HCT116 (cell line): ENCODE measurements around the gene MYO16. TPM values are rescaled to one million over a fixed set of nuclear protein-coding genes. Genes with fewer than 3 reads are reported as not detected.

Source experiments
- ATAC-seq: fragments of 200-7000 bp; cut with Tn5 transposase; 2 replicates; pipeline ENCODE4 v1.9.1; 2020; ENCODE audit warnings: mild to moderate bottlenecking, moderate library complexity
- BruUV-seq: library from RNA; stranded (reverse); fragments of 400-500 nt; replicated peaks from 2 replicates; lab custom pipeline; 2021; lab: Mats Ljungman, UMichigan
- CTCF ChIA-PET: fragments of 300-600 bp; sonication (Branson Sonifier 250); formaldehyde crosslinking; loops from one replicate; lab custom pipeline; 2021; ENCODE audit warnings: antibody characterized with exemption; lab: Charles Lee
- POLR2A ChIA-PET: fragments of 300-600, 350-600 bp; sonication (Branson Sonifier 250); formaldehyde crosslinking; loops from one replicate; lab custom pipeline; 2021; ENCODE audit warnings: antibody characterized with exemption; lab: Charles Lee
- RAD21 ChIA-PET, 2 experiments: fragments of 300-600 bp; sonication (Branson Sonifier 250); formaldehyde crosslinking; loops; one replicate each; lab custom pipeline; 2023; ENCODE audit warnings: low total read pairs in 2 of 2; ENCODE audit not compliant: uncharacterized antibody in 2 of 2, unreplicated experiment in 2 of 2, low non-redundant PET in 1 of 2; lab: Charles Lee
- DNase-seq: peaks from one replicate; pipeline ENCODE4 v3.0.0-alpha.2; 2010; ENCODE audit warnings: low read depth, low spot score
- H2AFZ ChIP-seq: fragments of 200-600 bp; shearing (Covaris generic), sonication (generic); 2 replicates; pipeline ENCODE4 v1.6.1; 2017; ENCODE audit warnings: low read depth, mixed run types, mixed read lengths, antibody characterized with exemption, low read length; ENCODE audit not compliant: poor library complexity, severe bottlenecking
- H3K27ac ChIP-seq: 2 replicates; pipeline ENCODE4 v1.5.1; 2012; ENCODE audit warnings: low read depth, low read length
- H3K27me3 ChIP-seq: fragments of 200-600 bp; sonication (generic); 2 replicates; pipeline ENCODE4 v1.6.1; 2016; ENCODE audit warnings: mixed run types, low read length, mixed read lengths; ENCODE audit not compliant: insufficient read depth
- H3K36me3 ChIP-seq, 2 experiments: fragments of 200-500 bp in 1 of 2; fragments of 200-600 bp in 1 of 2; sonication (Bioruptor generic) in 1 of 2; sonication (generic) in 1 of 2; 2 replicates each; pipeline versions ENCODE4 v1.5.1 to v1.6.1; 2014 to 2016; ENCODE audit warnings: low read length in 2 of 2, inconsistent platforms in 1 of 2, mixed read lengths in 1 of 2, mixed run types in 1 of 2; ENCODE audit not compliant: insufficient read depth in 2 of 2, control insufficient read depth in 1 of 2
- H3K4me1 ChIP-seq, 2 experiments: fragments of 200-600 bp in 1 of 2; sonication (generic) in 1 of 2; 2 replicates each; pipeline versions ENCODE4 v1.5.1 to v1.6.1; 2012 to 2017; ENCODE audit warnings: low read length in 2 of 2, inconsistent platforms in 1 of 2, mild to moderate bottlenecking in 1 of 2, mixed read lengths in 1 of 2, mixed run types in 1 of 2, moderate library complexity in 1 of 2; ENCODE audit not compliant: insufficient read depth in 2 of 2, control insufficient read depth in 1 of 2
- H3K4me2 ChIP-seq: fragments of 200-600 bp; sonication (generic); 2 replicates; pipeline ENCODE4 v1.6.1; 2017; ENCODE audit warnings: mixed run types, low read length, mixed read lengths
- H3K4me3 ChIP-seq, 2 experiments: fragments of 200-600 bp in 1 of 2; sonication (generic) in 1 of 2; replicated peaks in 1 of 2; 2 replicates each; pipeline ENCODE4 v1.5.1; 2011 to 2016; ENCODE audit warnings: low read length in 2 of 2, control low read depth in 1 of 2, low read depth in 1 of 2, mild to moderate bottlenecking in 1 of 2, mixed read lengths in 1 of 2, mixed run types in 1 of 2
- H3K79me2 ChIP-seq: fragments of 200-600 bp; sonication (generic); 2 replicates; pipeline ENCODE4 v1.6.1; 2017; ENCODE audit warnings: mild to moderate bottlenecking, mixed run types, low read length, moderate library complexity, mixed read lengths; ENCODE audit not compliant: insufficient read depth
- H3K9ac ChIP-seq: fragments of 200-600 bp; sonication (generic); 2 replicates; pipeline ENCODE4 v1.6.1; 2016; ENCODE audit warnings: low read length, mixed read lengths
- H3K9me2 ChIP-seq: fragments of 200-600 bp; sonication (generic), shearing (Covaris generic); 2 replicates; pipeline ENCODE4 v1.6.1; 2017; ENCODE audit warnings: mixed run types, mild to moderate bottlenecking, moderate library complexity; ENCODE audit not compliant: insufficient read depth
- H3K9me3 ChIP-seq, 2 experiments: fragments of 200-500 bp in 1 of 2; fragments of 200-600 bp in 1 of 2; sonication (Bioruptor generic) in 1 of 2; sonication (generic) in 1 of 2; 2 replicates each; pipeline ENCODE4 v1.6.1; 2014 to 2017; ENCODE audit warnings: low read length in 2 of 2, mixed read lengths in 2 of 2, inconsistent platforms in 1 of 2, low read depth in 1 of 2, mild to moderate bottlenecking in 1 of 2, mixed run types in 1 of 2, moderate library complexity in 1 of 2; ENCODE audit not compliant: control insufficient read depth in 1 of 2, insufficient read depth in 1 of 2
- H4K20me1 ChIP-seq: fragments of 200-600 bp; sonication (generic), shearing (Covaris generic); 2 replicates; pipeline ENCODE4 v1.6.1; 2017; ENCODE audit warnings: mixed run types, mild to moderate bottlenecking, moderate library complexity; ENCODE audit not compliant: insufficient read depth
- CBX3 ChIP-seq: IDR thresholded peaks from 2 replicates; pipeline ENCODE4 v1.6.1; 2012; ENCODE audit warnings: low read depth
- ELF1 ChIP-seq: IDR thresholded peaks from 2 replicates; pipeline ENCODE4 v1.6.1; 2012; ENCODE audit warnings: low read depth, borderline replicate concordance
- EZH2 ChIP-seq: fragments of 200-600 bp; sonication (generic); IDR thresholded peaks from 2 replicates; pipeline ENCODE4 v1.6.1; 2017; ENCODE audit warnings: antibody characterized with exemption, mixed run types
- FOSL1 ChIP-seq: IDR thresholded peaks from 2 replicates; pipeline ENCODE4 v1.6.1; 2012; ENCODE audit warnings: low read depth
- JUND ChIP-seq: IDR thresholded peaks from 2 replicates; pipeline ENCODE4 v1.6.1; 2012
- MAX ChIP-seq: IDR thresholded peaks from 2 replicates; pipeline ENCODE4 v1.6.1; 2012
- POLR2A ChIP-seq: IDR thresholded peaks from 2 replicates; pipeline ENCODE4 v1.7.0; 2011; ENCODE audit warnings: borderline replicate concordance; ENCODE audit not compliant: insufficient read depth, insufficient read length; ENCODE audit errors: extremely low read depth
- RAD21 ChIP-seq: IDR thresholded peaks from 2 replicates; pipeline ENCODE4 v1.6.1; 2012; ENCODE audit warnings: low read depth, mild to moderate bottlenecking
- SRF ChIP-seq: IDR thresholded peaks from 2 replicates; pipeline ENCODE4 v1.6.1; 2012; ENCODE audit warnings: low read depth
- TCF7L2 ChIP-seq: IDR thresholded peaks from 2 replicates; pipeline ENCODE4 v1.7.0; 2011; ENCODE audit warnings: borderline replicate concordance, inconsistent platforms; ENCODE audit not compliant: insufficient read depth, insufficient read length; ENCODE audit errors: extremely low read depth
- ZBTB33 ChIP-seq: IDR thresholded peaks from 2 replicates; pipeline ENCODE4 v1.6.1; 2011; ENCODE audit warnings: mild to moderate bottlenecking, low read length, moderate library complexity; ENCODE audit not compliant: insufficient replicate concordance; ENCODE audit errors: extremely low read depth
- intact Hi-C: fragments of 100-400 bp; cut with micrococcal nuclease; formaldehyde crosslinking; loops from 2 replicates; pipeline ENCODE4 v1.10.0; 2022
- total RNA-seq: library from RNA; stranded (reverse); gene quantifications from one replicate; pipeline ENCODE4 v1.2.1, GENCODE V29; 2021; ENCODE audit not compliant: unreplicated experiment

Gene MYO16
- total RNA-seq, 1 experiment from 2014 or later: 0.07 TPM

- no peak overlapping the region for H3K27ac ChIP-seq
- no peak for TF ChIP-seq POLR2A
- TF ChIP-seq ZBTB33: no peak
- TF ChIP-seq JUND: no peak
- ChIA-PET POLR2A (no interaction called here), CTCF (no interaction called here), RAD21 (no interaction called here)
- no peaks in the 10 kb centered on the region for H3K36me3 ChIP-seq
- H3K79me2 ChIP-seq: no peaks in the 10 kb centered on the region
- H3K9me2 ChIP-seq: no peaks in the 10 kb centered on the region
- no TSS peak for BruUV-seq
- no peak overlapping the region for H2AFZ ChIP-seq
- DNase-seq (no peak), ATAC-seq (no peak)
- H3K9ac ChIP-seq: no peak overlapping the region
- H3K4me3 ChIP-seq: no peak overlapping the region
- no peaks in the 10 kb centered on the region for H4K20me1 ChIP-seq
- no peak overlapping the region for H3K4me2 ChIP-seq
- intact Hi-C loops: no loop called here
- H3K4me1 ChIP-seq: no peaks in the 10 kb centered on the region
- no peaks in the 10 kb centered on the region for H3K9me3 ChIP-seq
- H3K27me3 ChIP-seq: no peaks in the 10 kb centered on the region
Measured at GRCh38 chr13:109010912-109011311, 381.5 kb downstream of the MYO16 start.

- POLR2A ChIA-PET: no interaction called here
- RAD21 ChIA-PET: no interaction called here
Measured at GRCh38 chr13:109012115-109012514, 382.7 kb downstream of the MYO16 start.

More at GRCh38 chr13:109012115-109012514, 382.7 kb downstream of the MYO16 start:
- H3K4me2 ChIP-seq: no peak overlapping the region
- intact Hi-C loops: no loop called here
- H3K4me1 ChIP-seq: no peaks in the 10 kb centered on the region
- no peak for TF ChIP-seq ELF1
- TF ChIP-seq ZBTB33: no peak
- TF ChIP-seq TCF7L2: no peak
- no peak for TF ChIP-seq SRF
- TF ChIP-seq MAX: no peak
- TF ChIP-seq FOSL1: no peak
- no peak for TF ChIP-seq POLR2A
- no peak for TF ChIP-seq RAD21
- no peak for TF ChIP-seq JUND
- no peak for TF ChIP-seq EZH2
- TF ChIP-seq CBX3: no peak
- no peaks in the 10 kb centered on the region for H4K20me1 ChIP-seq
- no peaks in the 10 kb centered on the region for H3K27me3 ChIP-seq
- CTCF ChIA-PET: no interaction called here
- no peak for DNase-seq
- H3K79me2 ChIP-seq: no peaks in the 10 kb centered on the region
- no peak overlapping the region for H3K27ac ChIP-seq
- ATAC-seq: no peak
- H2AFZ ChIP-seq: no peak overlapping the region
- H3K9ac ChIP-seq: no peak overlapping the region
- H3K9me3 ChIP-seq: no peaks in the 10 kb centered on the region
- no peaks in the 10 kb centered on the region for H3K9me2 ChIP-seq
- BruUV-seq: no TSS peak
- H3K4me3 ChIP-seq: no peak overlapping the region
- H3K36me3 ChIP-seq: no peaks in the 10 kb centered on the region
